ENCODE measurements around the gene CASP5.
"Not testable (repeated sequence)": the region's sequence is repeated elsewhere in the genome, so short reads cannot be mapped to it uniquely, and the experiment has no call there.

DNA sequence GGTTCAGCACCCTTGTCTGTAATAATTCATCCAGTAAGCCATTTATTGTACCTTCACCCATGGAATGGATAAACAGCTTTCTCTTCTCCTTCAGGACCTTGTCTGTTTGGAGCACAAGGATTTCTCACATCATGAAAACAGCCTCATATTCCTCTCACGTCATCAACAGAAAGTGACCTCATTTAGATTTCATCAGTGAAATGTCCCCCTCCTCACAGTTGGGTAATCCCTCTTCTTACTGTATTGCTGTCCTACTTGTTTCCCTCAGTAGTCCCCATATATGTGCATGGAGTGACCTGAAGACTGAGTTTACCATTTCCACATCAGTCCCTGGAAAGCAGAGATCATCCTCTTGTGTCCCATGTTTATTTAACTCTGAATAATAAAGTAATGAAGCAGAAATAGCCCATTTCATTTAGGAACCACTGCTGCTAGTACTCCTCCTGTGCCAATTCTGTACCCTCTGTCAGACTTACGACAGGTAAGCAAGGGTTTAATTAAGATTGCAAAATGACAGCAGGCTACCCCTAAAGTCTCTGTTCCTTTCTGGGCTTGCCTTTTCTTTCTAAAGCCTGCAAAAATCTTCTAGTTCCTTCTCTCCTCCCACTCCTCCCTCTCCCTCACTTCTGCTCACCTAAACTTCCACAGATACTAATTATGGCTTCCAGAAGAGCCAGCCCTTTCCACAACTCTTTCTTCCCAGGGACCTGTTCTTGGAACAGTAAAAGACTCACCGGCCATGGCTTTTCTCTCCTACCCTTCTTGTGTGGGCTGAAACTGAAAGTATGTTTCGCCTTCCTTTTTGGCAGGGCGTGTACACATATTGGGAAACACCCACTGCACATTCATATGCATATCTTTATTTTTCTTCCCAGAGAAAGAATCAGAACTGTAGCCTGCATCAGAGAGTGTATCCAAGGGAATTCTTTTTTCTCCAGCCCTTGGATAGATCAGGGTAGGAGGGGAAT, 21.9 kb upstream of the CASP5 start, which contains the start of gene CARD16:
- TF ChIP-seq, protein P1, sequence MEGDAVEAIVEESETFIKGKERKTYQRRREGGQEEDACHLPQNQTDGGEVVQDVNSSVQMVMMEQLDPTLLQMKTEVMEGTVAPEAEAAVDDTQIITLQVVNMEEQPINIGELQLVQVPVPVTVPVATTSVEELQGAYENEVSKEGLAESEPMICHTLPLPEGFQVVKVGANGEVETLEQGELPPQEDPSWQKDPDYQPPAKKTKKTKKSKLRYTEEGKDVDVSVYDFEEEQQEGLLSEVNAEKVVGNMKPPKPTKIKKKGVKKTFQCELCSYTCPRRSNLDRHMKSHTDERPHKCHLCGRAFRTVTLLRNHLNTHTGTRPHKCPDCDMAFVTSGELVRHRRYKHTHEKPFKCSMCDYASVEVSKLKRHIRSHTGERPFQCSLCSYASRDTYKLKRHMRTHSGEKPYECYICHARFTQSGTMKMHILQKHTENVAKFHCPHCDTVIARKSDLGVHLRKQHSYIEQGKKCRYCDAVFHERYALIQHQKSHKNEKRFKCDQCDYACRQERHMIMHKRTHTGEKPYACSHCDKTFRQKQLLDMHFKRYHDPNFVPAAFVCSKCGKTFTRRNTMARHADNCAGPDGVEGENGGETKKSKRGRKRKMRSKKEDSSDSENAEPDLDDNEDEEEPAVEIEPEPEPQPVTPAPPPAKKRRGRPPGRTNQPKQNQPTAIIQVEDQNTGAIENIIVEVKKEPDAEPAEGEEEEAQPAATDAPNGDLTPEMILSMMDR (IDR thresholded peaks at IDR 0.05; ENCODE audit: low read depth, low read length, poor library complexity, severe bottlenecking) = not testable (repeated sequence)
- TF ChIP-seq EZH2phosphoT487 (IDR thresholded peaks at IDR 0.05; ENCODE audit: borderline replicate concordance, low read length) = not testable (repeated sequence)
